Psoas muscle (tissue), 8 donors: ENCODE results near the gene ALOX12B. TPM values are rescaled to one million over a fixed set of nuclear protein-coding genes. Genes with fewer than 3 reads are reported as not detected.

Experiments used
- ATAC-seq, 4 donors: fragments of 200-7000 bp; cut with Tn5 transposase; one replicate each; pipeline ENCODE4 v1.9.1; 2020; ENCODE audit warnings: moderate library complexity in 3 of 4, mild to moderate bottlenecking in 2 of 4
- DNase-seq, 2 donors: peaks; one replicate each; pipeline ENCODE4 v3.0.0-alpha.2; 2020
- H3K27ac ChIP-seq: fragments of 200-600 bp; one replicate; pipeline ENCODE4 v1.8.0; 2022
- H3K27me3 ChIP-seq, 3 donors: fragments of 200-600 bp in 1 of 3; one replicate each; pipeline versions ENCODE4 v1.6.1 to v1.8.0; 2013 to 2022; ENCODE audit warnings: low read length in 2 of 3, mild to moderate bottlenecking in 2 of 3, moderate library complexity in 1 of 3; ENCODE audit not compliant: insufficient read depth in 3 of 3
- H3K36me3 ChIP-seq, 2 donors: fragments of 200-600 bp in 1 of 2; one replicate each; pipeline versions ENCODE4 v1.6.1 to v1.8.0; 2013 to 2022; ENCODE audit warnings: low read depth in 1 of 2, mild to moderate bottlenecking in 1 of 2, moderate library complexity in 1 of 2; ENCODE audit not compliant: insufficient read depth in 1 of 2
- H3K4me1 ChIP-seq: fragments of 200-600 bp; one replicate; pipeline ENCODE4 v1.8.0; 2022
- H3K4me3 ChIP-seq: fragments of 200-600 bp; one replicate; pipeline ENCODE4 v1.8.0; 2022; ENCODE audit warnings: mild to moderate bottlenecking
- H3K9me3 ChIP-seq: fragments of 200-600 bp; one replicate; pipeline ENCODE4 v1.8.0; 2022
- CTCF ChIP-seq: fragments of 200-600 bp; IDR thresholded peaks from one replicate; pipeline ENCODE4 v1.8.0; 2022; ENCODE audit warnings: antibody characterized with exemption
- WGBS, 3 donors: extraction: QIAGEN DNeasy Blood & Tissue Kit; methylation state at CpG; one replicate each; pipeline versions ENCODE4 v1.1.6 to v1.1.7; 2013; 5-methylcytosine and 5-hydroxymethylcytosine counted together
- intact Hi-C, 2 donors: fragments of 100-400 bp; cut with DNase I; formaldehyde crosslinking; loops; one replicate each; pipeline versions ENCODE4 v1.11.0 to v1.14.2; 2022
- polyA plus RNA-seq, 3 donors: library from polyadenylated mRNA; stranded (reverse); fragments of 200-250 nt; gene quantifications; one replicate each; pipeline ENCODE4 v1.2.3, GENCODE V29; 2013
- total RNA-seq, 4 donors: library from RNA; stranded (reverse); fragmentation: NEBNext Ultra II Directional in 2 of 4; extraction: Animal tissue kit (Norgen Biotek cat#: 25700) in 2 of 4; gene quantifications; one replicate each; pipeline versions ENCODE4 v1.2.1 to v1.2.4, GENCODE V29; 2021 to 2023
- donor health status: healthy with polysubstance abuse.
- donor health status: DM: no; HTN: no; CAD: no; lungs with moderate emphysema.
- donor health status: Bipolar disorder and iron deficiency.
- donor health status: healthy.
- donor health status: DM: yes; HTN: yes; CAD: no.
- donor health status: DM: no; HTN: no; CAD: no.
- donor health status: DM: no; HTN: no; CAD: no.
- donor health status: DM: yes; HTN: yes; CAD: no.

Gene ALOX12B
- total and polyA plus RNA-seq, 7 donors: not detected

GRCh38 chr17:8046929-8047768 lies 40.4 kb downstream of the ALOX12B start:
- Histone ChIP-seq H3K9me3 (no peaks in the 10 kb centered on the region), H3K27ac (no peak overlapping the region), H3K36me3 (no peaks in the 10 kb centered on the region), H3K4me3 (no peak overlapping the region), H3K4me1 (no peaks in the 10 kb centered on the region), H3K27me3 (peaks cover 0 to 10% (median 0%) of the 10 kb centered on the region in 3 donors)
- no peak for DNase-seq
- no peak for ATAC-seq
- WGBS, 3 donors: 76 to 83% (median 81%) methylated on average over 23 to 24 of the region's 24 CpGs
- TF ChIP-seq CTCF: no peak
- intact Hi-C loops: loop anchor here in 1 of 2 donors (10.0 kb wide), 1 partner anchor 132 kb away; the partner anchor contains the start of gene RNF227

GRCh38 chr17:8046306-8046928 lies 41.1 kb downstream of the ALOX12B start:
- DNase-seq (no peak), ATAC-seq (no peak)
- no peak overlapping the region for H3K4me3 ChIP-seq
- TF ChIP-seq CTCF: no peak
- peaks cover 0 to 10% (median 0%) of the 10 kb centered on the region in 3 donors for H3K27me3 ChIP-seq
- 74 to 82% (median 75%) methylated on average over 11 of the region's 11 CpGs for WGBS, 3 donors
- intact Hi-C loops: loop anchor here in 1 of 2 donors (10.0 kb wide), 1 partner anchor 132 kb away; the partner anchor contains the start of gene RNF227
- no peak overlapping the region for H3K27ac ChIP-seq
- H3K9me3 ChIP-seq: no peaks in the 10 kb centered on the region
- H3K4me1 ChIP-seq: no peaks in the 10 kb centered on the region
- no peaks in the 10 kb centered on the region for H3K36me3 ChIP-seq

- Histone ChIP-seq H3K27me3 (peaks cover 0 to 10% (median 0%) of the 10 kb centered on the region in 3 donors), H3K4me1 (no peaks in the 10 kb centered on the region), H3K4me3 (no peak overlapping the region), H3K27ac (no peak overlapping the region), H3K36me3 (no peaks in the 10 kb centered on the region), H3K9me3 (no peaks in the 10 kb centered on the region)
- intact Hi-C loops: loop anchor here (5.0 to 10.0 kb wide), 2 partner anchors 130 to 138 kb away; partner anchors contain the start of gene RNF227 (in 1 of the 2)
- WGBS, 3 donors: 71 to 73% (median 73%) methylated on average over 24 of the region's 24 CpGs
- DNase-seq (no peak), ATAC-seq (no peak)
- TF ChIP-seq CTCF: no peak
These were observed 42.4 kb downstream of the ALOX12B start for GRCh38 chr17:8044819-8045810.

- H3K27ac ChIP-seq: no peak overlapping the region
- no peak for TF ChIP-seq CTCF
- intact Hi-C loops: loop anchor here (2.0 to 10.0 kb wide), 3 partner anchors 127 to 181 kb away; partner anchors contain the start of gene RNF227 (in 1 of the 2)
- ATAC-seq: no peak
- DNase-seq: no peak
- no peaks in the 10 kb centered on the region for H3K4me1 ChIP-seq
- H3K36me3 ChIP-seq: no peaks in the 10 kb centered on the region
- H3K4me3 ChIP-seq: no peak overlapping the region
- H3K9me3 ChIP-seq: no peaks in the 10 kb centered on the region
- peaks cover 0 to 36% (median 5%) of the 10 kb centered on the region in 3 donors for H3K27me3 ChIP-seq
These were observed 45.5 kb downstream of the ALOX12B start for GRCh38 chr17:8041979-8042378.
